HEK293 (cell line): Measurements from ENCODE around the gene XYLT2.

ENCODE experiments used
- KLF1 ChIP-seq: fragments of 450-650 bp; formaldehyde crosslinking; IDR thresholded peaks from 2 replicates; pipeline ENCODE4 v1.5.1; 2016; ENCODE audit warnings: missing biosample characterization, missing genetic modification characterization
- KLF7 ChIP-seq: fragments of 450-650 bp; formaldehyde crosslinking; IDR thresholded peaks from 2 replicates; pipeline ENCODE4 v1.5.1; 2016; ENCODE audit warnings: missing biosample characterization, missing genetic modification characterization, borderline replicate concordance
- MZF1 ChIP-seq: fragments of 450-650 bp; formaldehyde crosslinking; IDR thresholded peaks from 2 replicates; pipeline ENCODE4 v1.5.1; 2017; ENCODE audit warnings: missing biosample characterization, missing genetic modification characterization, borderline replicate concordance
- ZFP69B ChIP-seq: fragments of 450-650 bp; formaldehyde crosslinking; IDR thresholded peaks from 2 replicates; pipeline ENCODE4 v1.5.1; 2016; ENCODE audit warnings: missing biosample characterization, missing genetic modification characterization
- ZNF530 ChIP-seq: fragments of 450-650 bp; formaldehyde crosslinking; IDR thresholded peaks from 2 replicates; pipeline ENCODE4 v1.5.1; 2016; ENCODE audit warnings: low read depth, missing biosample characterization, missing genetic modification characterization
- ZNF792 ChIP-seq: fragments of 450-650 bp; formaldehyde crosslinking; IDR thresholded peaks from 2 replicates; pipeline ENCODE4 v1.5.1; 2016; ENCODE audit warnings: missing biosample characterization, missing genetic modification characterization
- ZSCAN30 ChIP-seq: fragments of 450-650 bp; IDR thresholded peaks from 2 replicates; pipeline ENCODE4 v1.5.1; 2018; ENCODE audit warnings: missing biosample characterization, mild to moderate bottlenecking, missing genetic modification characterization, moderate library complexity
- TF ChIP-seq, protein P1 (sequence below): fragments of 450-650 bp; formaldehyde crosslinking; IDR thresholded peaks from 2 replicates; pipeline ENCODE4 v1.5.1; 2016; ENCODE audit warnings: missing biosample characterization, missing genetic modification characterization
- TF ChIP-seq, protein P2 (sequence below): fragments of 450-650 bp; formaldehyde crosslinking; IDR thresholded peaks from 2 replicates; pipeline ENCODE4 v1.5.1; 2016; ENCODE audit warnings: missing biosample characterization, missing genetic modification characterization

DNA sequence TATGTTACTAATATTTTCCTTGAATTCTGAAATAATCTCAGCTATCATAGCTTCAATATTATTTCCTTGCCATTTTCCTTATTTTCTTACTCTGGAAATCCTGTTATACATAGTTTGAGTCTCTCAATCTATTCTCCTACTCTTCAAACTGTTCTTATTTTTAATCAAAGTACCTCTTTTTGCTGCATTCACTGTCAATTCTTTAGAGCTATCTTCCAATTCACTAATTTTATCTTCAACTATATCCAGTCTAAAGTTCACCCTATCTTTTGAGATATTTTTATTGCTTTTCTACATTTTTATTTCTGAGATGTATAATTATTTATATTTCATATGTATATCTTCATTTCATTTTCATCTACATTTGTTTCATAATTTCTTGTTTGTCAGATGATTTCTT is 7.3 kb upstream of the XYLT2 start:
- TF ChIP-seq KLF1: no peak
- no peak for TF ChIP-seq ZNF792 (tag by site-specific recombination)
- TF ChIP-seq, protein P1, sequence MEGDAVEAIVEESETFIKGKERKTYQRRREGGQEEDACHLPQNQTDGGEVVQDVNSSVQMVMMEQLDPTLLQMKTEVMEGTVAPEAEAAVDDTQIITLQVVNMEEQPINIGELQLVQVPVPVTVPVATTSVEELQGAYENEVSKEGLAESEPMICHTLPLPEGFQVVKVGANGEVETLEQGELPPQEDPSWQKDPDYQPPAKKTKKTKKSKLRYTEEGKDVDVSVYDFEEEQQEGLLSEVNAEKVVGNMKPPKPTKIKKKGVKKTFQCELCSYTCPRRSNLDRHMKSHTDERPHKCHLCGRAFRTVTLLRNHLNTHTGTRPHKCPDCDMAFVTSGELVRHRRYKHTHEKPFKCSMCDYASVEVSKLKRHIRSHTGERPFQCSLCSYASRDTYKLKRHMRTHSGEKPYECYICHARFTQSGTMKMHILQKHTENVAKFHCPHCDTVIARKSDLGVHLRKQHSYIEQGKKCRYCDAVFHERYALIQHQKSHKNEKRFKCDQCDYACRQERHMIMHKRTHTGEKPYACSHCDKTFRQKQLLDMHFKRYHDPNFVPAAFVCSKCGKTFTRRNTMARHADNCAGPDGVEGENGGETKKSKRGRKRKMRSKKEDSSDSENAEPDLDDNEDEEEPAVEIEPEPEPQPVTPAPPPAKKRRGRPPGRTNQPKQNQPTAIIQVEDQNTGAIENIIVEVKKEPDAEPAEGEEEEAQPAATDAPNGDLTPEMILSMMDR (tag by site-specific recombination): no peak
- no peak for TF ChIP-seq KLF7 (tag by site-specific recombination)
- TF ChIP-seq ZNF530: no peak
- TF ChIP-seq, protein P2, sequence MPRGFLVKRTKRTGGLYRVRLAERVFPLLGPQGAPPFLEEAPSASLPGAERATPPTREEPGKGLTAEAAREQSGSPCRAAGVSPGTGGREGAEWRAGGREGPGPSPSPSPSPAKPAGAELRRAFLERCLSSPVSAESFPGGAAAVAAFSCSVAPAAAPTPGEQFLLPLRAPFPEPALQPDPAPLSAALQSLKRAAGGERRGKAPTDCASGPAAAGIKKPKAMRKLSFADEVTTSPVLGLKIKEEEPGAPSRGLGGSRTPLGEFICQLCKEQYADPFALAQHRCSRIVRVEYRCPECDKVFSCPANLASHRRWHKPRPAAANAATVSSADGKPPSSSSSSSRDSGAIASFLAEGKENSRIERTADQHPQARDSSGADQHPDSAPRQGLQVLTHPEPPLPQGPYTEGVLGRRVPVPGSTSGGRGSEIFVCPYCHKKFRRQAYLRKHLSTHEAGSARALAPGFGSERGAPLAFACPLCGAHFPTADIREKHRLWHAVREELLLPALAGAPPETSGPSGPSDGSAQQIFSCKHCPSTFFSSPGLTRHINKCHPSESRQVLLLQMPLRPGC: no peak
- TF ChIP-seq ZFP69B: no peak
- TF ChIP-seq MZF1 (tag by site-specific recombination): no peak
- TF ChIP-seq ZSCAN30 (tag by site-specific recombination): no peak
